GM06990 (cell line): ENCODE measurements around the gene UBE2Q2.
"Not testable (repeated sequence)": the region's sequence is repeated elsewhere in the genome, so short reads cannot be mapped to it uniquely, and the experiment has no call there.

Source experiments
- DNase-seq: peaks from one replicate; pipeline ENCODE4 v3.0.0-alpha.2; 2011; ENCODE audit not compliant: insufficient read length; ENCODE audit errors: extremely low read depth
- H3K27me3 ChIP-seq: replicated peaks from 2 replicates; pipeline ENCODE4 v1.6.0; 2011; ENCODE audit warnings: low read length; ENCODE audit not compliant: control insufficient read depth, insufficient read depth
- H3K36me3 ChIP-seq: 2 replicates; pipeline ENCODE4 v1.5.1; 2011; ENCODE audit warnings: low read length; ENCODE audit not compliant: control insufficient read depth, insufficient read depth
- H3K4me3 ChIP-seq: replicated peaks from 2 replicates; pipeline ENCODE4 v1.5.1; 2011; ENCODE audit warnings: low read depth, mild to moderate bottlenecking, control low read depth, low read length
- CTCF ChIP-seq: IDR thresholded peaks from 2 replicates; pipeline ENCODE4 v1.5.1; 2011; ENCODE audit warnings: low read length, control low read depth, mild to moderate bottlenecking, inconsistent platforms; ENCODE audit not compliant: insufficient read depth, poor library complexity, severe bottlenecking

The UBE2Q2 gene

DNA sequence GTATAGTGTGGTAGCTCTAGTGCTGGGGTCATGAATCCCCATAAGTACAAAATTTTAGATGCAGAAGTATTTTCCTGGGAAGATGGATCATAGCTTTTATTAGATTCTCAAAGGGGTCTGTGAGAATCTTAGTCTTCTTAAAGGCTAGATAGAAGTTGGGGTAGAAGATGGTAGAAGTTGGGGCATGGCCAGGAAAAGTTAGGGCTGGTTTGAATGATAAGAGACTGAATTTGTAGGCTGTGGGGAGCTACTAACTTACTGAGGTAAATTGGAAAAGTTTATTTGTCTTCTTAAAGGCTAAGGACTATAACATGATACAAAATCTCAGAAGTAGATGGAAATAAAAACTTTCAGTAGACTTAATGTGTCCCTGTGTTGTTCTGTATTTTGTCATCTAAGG lies 1.6 kb upstream of the UBE2Q2 start:
- Histone ChIP-seq H3K4me3 (no peak overlapping the region), H3K36me3 (no peaks in the 10 kb centered on the region), H3K27me3 (no peaks in the 10 kb centered on the region)
- TF ChIP-seq CTCF = no peak
- DNase-seq = no peak

DNA sequence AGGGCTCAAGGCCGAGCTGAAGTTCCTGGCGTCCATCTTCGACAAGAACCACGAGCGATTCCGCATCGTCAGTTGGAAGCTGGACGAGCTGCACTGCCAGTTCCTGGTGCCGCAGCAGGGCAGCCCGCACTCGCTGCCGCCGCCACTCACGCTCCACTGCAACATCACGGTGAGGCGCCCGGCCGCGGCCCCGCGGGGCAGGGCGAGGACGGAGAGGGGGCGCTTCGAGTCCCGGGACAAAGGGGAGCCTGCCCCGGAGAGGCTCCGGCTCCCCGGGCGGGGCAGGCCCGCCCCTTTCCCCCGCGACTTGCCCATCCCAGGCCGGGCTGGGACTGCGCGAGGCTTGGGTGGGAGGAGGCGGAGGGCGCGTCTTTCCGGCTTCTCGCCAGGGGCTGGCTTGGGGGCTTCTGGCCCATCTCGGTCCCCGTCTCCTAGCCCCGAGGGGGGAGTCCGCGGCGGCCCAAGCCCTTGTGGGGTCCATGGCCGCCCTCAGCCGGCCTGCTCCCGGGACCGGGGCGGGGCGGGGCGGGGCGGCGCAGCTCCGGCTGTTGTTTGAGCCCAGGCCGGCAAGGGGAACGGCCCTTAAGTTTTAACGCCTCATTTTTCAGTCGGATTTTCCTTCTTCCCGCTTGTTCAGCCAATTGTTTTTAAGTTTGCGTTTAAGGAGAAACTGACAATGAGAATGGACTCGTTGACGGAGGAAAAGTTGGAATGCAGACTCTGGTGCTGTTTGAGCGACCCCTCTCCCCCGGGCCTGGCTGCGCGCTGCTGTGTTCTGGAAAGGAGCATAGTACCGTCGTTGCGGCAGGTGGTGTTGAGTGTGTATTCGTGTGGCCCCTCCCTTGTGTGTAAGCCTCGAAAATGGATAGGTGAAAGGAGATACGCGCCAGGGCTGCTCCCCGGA lies 683 bp downstream of the UBE2Q2 start:
- H3K4me3 ChIP-seq = peak overlapping the region; percentile 69
- no peak for TF ChIP-seq CTCF
- no peaks in the 10 kb centered on the region for H3K27me3 ChIP-seq
- H3K36me3 ChIP-seq = no peaks in the 10 kb centered on the region
- DNase-seq = peak; percentile 75

DNA sequence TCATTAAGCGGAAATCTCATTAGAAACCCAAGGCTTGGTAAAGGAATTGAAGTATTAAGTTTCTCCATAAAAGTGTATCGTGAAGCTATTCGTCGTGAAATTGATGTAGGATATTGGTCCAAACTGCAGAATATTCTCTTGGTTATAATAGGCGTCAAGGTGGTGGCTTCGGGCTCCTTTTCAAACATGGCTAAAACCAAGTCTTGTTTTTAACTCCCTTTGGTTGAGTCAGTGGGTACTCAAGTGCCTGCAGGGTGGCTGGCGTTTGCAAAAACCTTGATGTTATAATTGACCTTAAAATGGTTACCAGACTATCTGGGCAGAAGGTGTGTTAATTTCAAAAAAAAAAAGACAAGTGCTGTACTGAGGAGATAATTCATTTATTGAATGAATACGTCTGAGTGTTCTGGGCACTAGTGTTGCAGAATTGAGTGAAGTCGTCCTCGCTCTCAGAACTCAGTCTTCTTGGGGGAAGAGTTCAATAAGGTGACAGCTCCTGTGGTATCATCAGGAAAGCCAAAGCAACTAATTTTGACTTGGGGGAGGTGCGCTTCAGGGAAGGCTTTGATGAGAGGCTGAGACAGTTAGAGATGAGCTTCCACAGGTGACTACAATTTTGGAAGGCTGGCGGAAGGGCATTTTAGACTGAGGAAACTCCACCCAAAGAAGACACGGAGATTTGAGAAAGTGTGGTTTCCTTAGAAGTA lies 1.5 kb downstream of the UBE2Q2 start:
- no peak for TF ChIP-seq CTCF
- DNase-seq = no peak
- Histone ChIP-seq H3K27me3 (no peaks in the 10 kb centered on the region), H3K4me3 (peak overlapping the region; percentile 69), H3K36me3 (no peaks in the 10 kb centered on the region)

DNA sequence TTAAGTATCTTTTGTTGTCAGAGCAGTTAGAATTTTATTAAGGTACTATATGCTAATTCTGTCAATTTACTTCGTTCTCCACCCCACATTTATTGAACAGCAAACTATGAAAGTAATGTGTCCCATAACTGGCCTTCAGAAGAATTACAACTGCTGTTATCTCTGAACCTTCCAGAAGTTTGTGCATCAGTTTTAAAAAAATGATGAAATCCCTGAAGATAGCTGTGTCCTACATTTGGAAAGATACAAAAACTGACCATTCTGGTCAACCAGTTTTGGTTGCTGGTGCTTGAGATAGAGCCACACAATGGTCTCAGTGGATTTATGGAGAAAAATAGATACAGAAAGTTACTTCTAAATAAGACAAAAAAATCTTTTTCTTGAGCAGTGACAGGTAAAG lies 5.9 kb downstream of the UBE2Q2 start:
- H3K36me3 ChIP-seq = no peaks in the 10 kb centered on the region
- TF ChIP-seq CTCF = no peak
- H3K27me3 ChIP-seq = no peaks in the 10 kb centered on the region
- DNase-seq = no peak
- no peak overlapping the region for H3K4me3 ChIP-seq

DNA sequence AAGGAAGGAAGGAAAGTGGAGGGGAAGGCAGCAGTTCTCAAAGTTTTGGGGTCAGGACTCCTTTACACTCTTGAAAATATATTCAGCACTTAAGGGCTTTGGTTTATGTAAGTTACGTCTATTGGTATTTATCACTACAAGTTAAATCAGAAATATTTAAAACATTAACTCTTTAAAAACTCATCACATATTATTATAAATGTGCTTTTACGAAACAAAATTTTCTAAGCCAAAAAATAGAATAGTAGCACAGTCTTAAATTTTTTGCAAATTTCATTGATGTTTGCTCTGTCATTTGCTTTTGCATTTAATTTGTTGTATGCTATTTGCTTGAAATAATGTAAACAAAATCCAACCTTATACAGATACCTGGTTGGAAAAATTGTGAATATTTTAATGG lies 7.5 kb downstream of the UBE2Q2 start:
- Histone ChIP-seq H3K27me3 (no peaks in the 10 kb centered on the region), H3K4me3 (no peak overlapping the region), H3K36me3 (peaks cover 1% of the 10 kb centered on the region; the same call in 1 of the 2 replicates)
- TF ChIP-seq CTCF = no peak
- DNase-seq = no peak

DNA sequence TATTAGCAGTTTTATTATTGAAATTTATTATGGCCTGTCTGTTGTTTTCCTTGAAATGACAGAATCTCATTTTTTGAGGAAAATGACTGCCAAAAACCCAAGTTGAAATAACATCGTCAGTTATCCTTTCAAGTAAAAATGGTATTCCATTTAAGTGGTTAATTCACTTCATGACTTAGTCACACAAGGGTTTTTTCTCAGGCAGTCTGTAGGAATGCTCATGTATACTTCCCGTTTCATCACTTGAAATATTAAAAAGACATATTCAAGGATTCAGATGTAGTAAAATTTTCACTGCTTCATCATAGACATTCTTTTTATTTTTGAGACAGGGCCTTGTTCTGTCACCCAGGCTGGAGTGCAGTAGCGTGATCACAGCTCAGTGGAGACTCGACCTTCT lies 8.3 kb downstream of the UBE2Q2 start:
- not testable (repeated sequence) for DNase-seq, H3K4me3 ChIP-seq, H3K27me3 ChIP-seq, H3K36me3 ChIP-seq
